ENCODE results near the gene EMSY. TPM values are rescaled to one million over a fixed set of nuclear protein-coding genes. Genes with fewer than 3 reads are reported as not detected.

Gene EMSY
- total RNA-seq, 4 donors from 2014 or later = 29.0 to 39.8 (median 37.5) TPM

DNA sequence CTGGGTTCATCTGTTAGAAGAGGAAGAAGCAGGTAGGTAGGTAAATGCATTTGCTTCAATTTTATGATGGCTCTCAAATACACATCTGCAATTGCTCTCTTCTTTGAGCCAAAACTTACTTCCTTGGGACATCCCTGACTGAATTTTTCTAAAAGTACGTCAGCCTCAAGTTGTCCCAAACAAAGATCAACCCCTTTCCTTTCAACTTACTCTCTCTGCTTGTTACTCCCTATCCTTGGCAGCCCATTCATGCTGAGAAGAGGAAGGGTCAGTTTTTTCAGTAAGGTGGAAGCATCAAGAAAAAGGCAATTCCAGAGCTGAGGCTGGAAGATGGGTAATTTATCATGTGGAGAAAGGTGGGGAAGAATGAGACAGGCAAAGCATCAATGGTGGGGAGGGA lies 114.5 kb downstream of the EMSY start:
- WGBS, 2 donors (ENCODE audit: low coverage in 1 of 2) = 50% methylated on average over 1 of the region's 1 CpG
- ATAC-seq = no peak
- Histone ChIP-seq H3K4me3 (no peak overlapping the region), H3K4me1 (no peaks in the 10 kb centered on the region), H3K36me3 (no peaks in the 10 kb centered on the region), H3K27ac (no peak overlapping the region), H3K9me3 (no peaks in the 10 kb centered on the region), H3K27me3 (peaks cover 25% of the 10 kb centered on the region)
- no peak for TF ChIP-seq POLR2A (IDR thresholded peaks at IDR 0.05)
- TF ChIP-seq POLR2AphosphoS5 (IDR thresholded peaks at IDR 0.05) = no peak
- TF ChIP-seq, protein P1, sequence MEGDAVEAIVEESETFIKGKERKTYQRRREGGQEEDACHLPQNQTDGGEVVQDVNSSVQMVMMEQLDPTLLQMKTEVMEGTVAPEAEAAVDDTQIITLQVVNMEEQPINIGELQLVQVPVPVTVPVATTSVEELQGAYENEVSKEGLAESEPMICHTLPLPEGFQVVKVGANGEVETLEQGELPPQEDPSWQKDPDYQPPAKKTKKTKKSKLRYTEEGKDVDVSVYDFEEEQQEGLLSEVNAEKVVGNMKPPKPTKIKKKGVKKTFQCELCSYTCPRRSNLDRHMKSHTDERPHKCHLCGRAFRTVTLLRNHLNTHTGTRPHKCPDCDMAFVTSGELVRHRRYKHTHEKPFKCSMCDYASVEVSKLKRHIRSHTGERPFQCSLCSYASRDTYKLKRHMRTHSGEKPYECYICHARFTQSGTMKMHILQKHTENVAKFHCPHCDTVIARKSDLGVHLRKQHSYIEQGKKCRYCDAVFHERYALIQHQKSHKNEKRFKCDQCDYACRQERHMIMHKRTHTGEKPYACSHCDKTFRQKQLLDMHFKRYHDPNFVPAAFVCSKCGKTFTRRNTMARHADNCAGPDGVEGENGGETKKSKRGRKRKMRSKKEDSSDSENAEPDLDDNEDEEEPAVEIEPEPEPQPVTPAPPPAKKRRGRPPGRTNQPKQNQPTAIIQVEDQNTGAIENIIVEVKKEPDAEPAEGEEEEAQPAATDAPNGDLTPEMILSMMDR (IDR thresholded peaks at IDR 0.05) = no peak
- TF ChIP-seq EP300 (IDR thresholded peaks at IDR 0.05) = no peak

DNA sequence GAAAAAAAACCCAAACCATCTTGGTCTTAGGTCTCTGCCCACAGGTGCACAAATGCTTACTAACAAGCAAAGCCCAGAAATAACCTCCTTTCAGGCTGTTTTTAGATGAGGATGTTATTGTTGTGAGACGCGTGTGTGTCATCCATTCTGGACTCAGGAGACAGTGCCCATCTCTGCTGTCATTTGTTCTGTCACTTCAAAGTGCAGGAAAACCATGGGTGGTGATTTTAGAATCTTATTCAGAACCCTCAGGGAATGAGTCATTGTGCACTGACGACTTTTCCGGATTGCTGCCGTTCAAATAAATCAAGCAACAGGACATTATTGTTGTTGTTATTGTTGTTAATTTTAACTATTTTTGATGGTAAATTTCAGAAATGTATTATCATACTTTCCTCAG lies 115.4 kb downstream of the EMSY start:
- TF ChIP-seq POLR2AphosphoS5 (IDR thresholded peaks at IDR 0.05) (no peak), POLR2A (IDR thresholded peaks at IDR 0.05) (no peak), EP300 (IDR thresholded peaks at IDR 0.05) (no peak)
- TF ChIP-seq, protein P1 (IDR thresholded peaks at IDR 0.05) = no peak
- no peak overlapping the region for H3K27ac ChIP-seq

DNA sequence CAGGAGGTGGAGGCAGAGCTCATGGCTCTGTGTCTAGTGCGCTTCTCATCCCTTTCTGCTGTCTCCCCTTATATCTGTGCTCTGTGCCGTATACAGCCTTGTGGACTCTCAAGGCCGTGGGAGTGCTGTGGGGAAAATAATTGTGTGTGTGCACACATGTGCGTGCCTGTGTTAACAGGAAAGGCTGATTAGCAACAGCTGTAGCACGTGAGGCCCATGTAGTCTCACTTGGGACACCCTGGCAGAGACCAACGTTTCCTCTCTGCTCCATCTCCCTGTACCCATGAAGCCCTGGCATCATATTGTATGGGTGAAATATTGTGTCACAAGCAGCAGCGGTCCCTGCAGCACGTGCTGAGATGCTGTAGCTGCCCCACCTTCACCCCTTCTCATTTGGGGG lies 116.4 kb downstream of the EMSY start:
- ATAC-seq = no peak
- Histone ChIP-seq H3K27me3 (peaks cover 25% of the 10 kb centered on the region), H3K27ac (no peak overlapping the region), H3K4me3 (no peak overlapping the region), H3K9me3 (no peaks in the 10 kb centered on the region), H3K36me3 (no peaks in the 10 kb centered on the region), H3K4me1 (no peaks in the 10 kb centered on the region)
- TF ChIP-seq EP300 (IDR thresholded peaks at IDR 0.05) (no peak), POLR2A (IDR thresholded peaks at IDR 0.05) (no peak), POLR2AphosphoS5 (IDR thresholded peaks at IDR 0.05) (no peak)
- TF ChIP-seq, protein P1 (IDR thresholded peaks at IDR 0.05) = no peak
- 63 to 90% methylated on average over 5 to 6 of the region's 8 CpGs for WGBS, 2 donors (ENCODE audit: low coverage in 1 of 2)

More for the DNA sequence above, 115.4 kb downstream of the EMSY start:
- ATAC-seq = no peak
- no peaks in the 10 kb centered on the region for H3K4me1 ChIP-seq
- 51 to 82% methylated on average over 5 of the region's 5 CpGs for WGBS, 2 donors (ENCODE audit: low coverage in 1 of 2)
- H3K4me3 ChIP-seq = no peak overlapping the region
- H3K36me3 ChIP-seq = no peaks in the 10 kb centered on the region
- H3K27me3 ChIP-seq = peaks cover 25% of the 10 kb centered on the region
- no peaks in the 10 kb centered on the region for H3K9me3 ChIP-seq

DNA sequence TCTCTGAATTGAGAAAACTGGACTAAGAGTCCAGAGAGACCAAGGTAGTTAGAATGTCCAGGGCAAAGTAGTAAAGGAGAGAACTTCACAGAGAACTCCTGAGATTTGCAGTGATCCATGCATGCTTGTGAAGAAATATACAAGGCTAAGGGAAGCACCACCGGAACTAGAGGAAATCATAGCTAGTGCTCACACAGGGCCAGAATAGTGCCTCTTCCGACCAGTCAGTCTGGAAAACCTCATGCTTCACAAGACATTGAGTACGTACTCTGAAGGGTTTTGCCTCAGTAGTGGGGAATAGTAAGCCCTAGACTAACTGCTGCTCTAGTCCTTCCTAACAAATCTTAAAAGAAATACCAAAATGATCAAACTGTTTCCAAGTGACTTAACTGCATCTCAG lies 117.7 kb downstream of the EMSY start:
- 87 to 92% methylated on average over 2 to 3 of the region's 3 CpGs for WGBS, 2 donors (ENCODE audit: low coverage in 1 of 2)
- Histone ChIP-seq H3K27ac (no peak overlapping the region), H3K9me3 (no peaks in the 10 kb centered on the region), H3K27me3 (peaks cover 25% of the 10 kb centered on the region), H3K36me3 (no peaks in the 10 kb centered on the region), H3K4me3 (no peak overlapping the region), H3K4me1 (no peaks in the 10 kb centered on the region)
- TF ChIP-seq, protein P1 (IDR thresholded peaks at IDR 0.05) = no peak
- no peak for TF ChIP-seq POLR2A (IDR thresholded peaks at IDR 0.05)
- no peak for ATAC-seq

DNA sequence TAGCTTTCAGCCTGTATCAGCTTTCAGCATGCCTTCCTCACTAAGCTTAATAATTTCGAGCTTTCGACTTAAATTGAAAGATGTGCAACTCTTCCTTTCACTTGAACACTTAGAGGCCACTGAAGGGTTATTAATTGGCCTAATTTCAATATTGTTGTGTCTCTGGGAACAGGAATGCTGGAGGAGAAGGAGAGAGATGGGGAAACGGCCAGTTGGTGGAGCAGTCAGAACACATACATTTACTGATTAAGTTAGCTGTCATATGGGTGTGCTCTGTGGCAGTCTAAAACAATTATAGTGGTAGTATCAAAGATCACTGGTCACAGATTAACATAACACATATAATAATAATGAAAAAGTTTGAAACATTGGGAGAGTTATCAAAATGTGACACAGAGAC lies 119.5 kb downstream of the EMSY start:
- no peaks in the 10 kb centered on the region for H3K4me1 ChIP-seq
- WGBS, 2 donors (ENCODE audit: low coverage in 1 of 2) = 68 to 79% methylated on average over 3 of the region's 3 CpGs
- H3K36me3 ChIP-seq = no peaks in the 10 kb centered on the region
- peaks cover 25% of the 10 kb centered on the region for H3K27me3 ChIP-seq
- H3K27ac ChIP-seq = no peak overlapping the region
- no peak for ATAC-seq
- no peak for TF ChIP-seq EP300 (IDR thresholded peaks at IDR 0.05)
- TF ChIP-seq POLR2A (IDR thresholded peaks at IDR 0.05) = no peak
- TF ChIP-seq, protein P1 (IDR thresholded peaks at IDR 0.05) = no peak
- no peak for TF ChIP-seq POLR2AphosphoS5 (IDR thresholded peaks at IDR 0.05)
- no peak overlapping the region for H3K4me3 ChIP-seq
- no peaks in the 10 kb centered on the region for H3K9me3 ChIP-seq
